A549 (cell line): Measurements from ENCODE around the gene QSER1. TPM values are rescaled to one million over a fixed set of nuclear protein-coding genes. Genes with fewer than 3 reads are reported as not detected.
A peak's percentile ranks its signal among the peaks of the same experiment; 100 is the strongest.

Source experiments
- ATAC-seq, 2 experiments: fragments of 200-7000 bp in 1 of 2; fragments of >200 bp in 1 of 2; cut with Nextera tagmentation in 1 of 2; cut with Tn5 transposase in 1 of 2; 3 replicates each; pipeline versions ENCODE4 v1.8.0 to v1.9.1; 2018 to 2020; ENCODE audit warnings: mild to moderate bottlenecking in 1 of 2, moderate library complexity in 1 of 2
- CTCF ChIA-PET: fragments of 300-600 bp; sonication (Branson Sonifier 250); formaldehyde crosslinking; extraction: SDS; loops from one replicate; lab custom pipeline; 2021; ENCODE audit warnings: antibody characterized with exemption, inconsistent platforms; lab: Yijun Ruan, JAX
- POLR2A ChIA-PET: fragments of 350-600 bp; formaldehyde crosslinking; extraction: SDS; loops from one replicate; lab custom pipeline; 2021; ENCODE audit warnings: antibody characterized with exemption, inconsistent platforms; lab: Yijun Ruan, JAX
- DNase-seq, 2 experiments: peaks; one replicate each; pipeline versions ENCODE4 v3.0.0 to v3.0.0-alpha.2; 2011 to 2016; ENCODE audit warnings: low read depth in 1 of 2, low spot score in 1 of 2
- FAIRE-seq: peaks from 2 replicates; lab custom pipeline; 2011; peaks lifted over from hg19 to GRCh38; lab: Jason Lieb, UNC
- H3K27ac ChIP-seq, 2 experiments: fragments of >200 bp; sonication (Bioruptor Twin); formaldehyde crosslinking; 3 replicates each; pipeline ENCODE4 v1.5.1; 2016 to 2017
- H3K4me1 ChIP-seq: fragments of >200 bp; sonication (Bioruptor Twin); formaldehyde crosslinking; 3 replicates; pipeline ENCODE4 v1.6.1; 2016
- H3K4me2 ChIP-seq: fragments of >200 bp; sonication (Bioruptor Twin); formaldehyde crosslinking; 3 replicates; pipeline ENCODE4 v1.6.1; 2016
- H3K4me3 ChIP-seq: fragments of >200 bp; sonication (Bioruptor Twin); formaldehyde crosslinking; 3 replicates; pipeline ENCODE4 v1.5.1; 2016
- H3K9me3 ChIP-seq: fragments of >200 bp; sonication (Bioruptor Twin); formaldehyde crosslinking; 3 replicates; pipeline ENCODE4 v1.6.1; 2016
- BCL3 ChIP-seq: fragments of >200 bp; sonication (Bioruptor Twin); formaldehyde crosslinking; IDR thresholded peaks from 3 replicates; pipeline ENCODE4 v1.6.1; 2016
- BHLHE40 ChIP-seq: IDR thresholded peaks from 2 replicates; pipeline ENCODE4 v1.6.1; 2012; ENCODE audit warnings: low read depth, low read length, inconsistent platforms
- CHD2 ChIP-seq: fragments of 150-350 bp; IDR thresholded peaks from 2 replicates; pipeline ENCODE4 v1.6.1; 2014; ENCODE audit warnings: low read length; ENCODE audit not compliant: partially characterized antibody
- CHD4 ChIP-seq: fragments of 200-600 bp; sonication (generic); IDR thresholded peaks from 2 replicates; pipeline ENCODE4 v1.6.1; 2016; ENCODE audit warnings: antibody characterized with exemption, mild to moderate bottlenecking, borderline replicate concordance
- E2F6 ChIP-seq: IDR thresholded peaks from 2 replicates; pipeline ENCODE4 v1.6.1; 2012; ENCODE audit warnings: low read depth, borderline replicate concordance
- EHF ChIP-seq: fragments of 250-450 bp; sonication (Bioruptor Pico); IDR thresholded peaks from 2 replicates; pipeline ENCODE4 v1.5.0; 2020; ENCODE audit warnings: mild to moderate bottlenecking
- EHMT2 ChIP-seq: fragments of 200-600 bp; sonication (generic); IDR thresholded peaks from 2 replicates; pipeline ENCODE4 v1.6.1; 2016; ENCODE audit warnings: antibody characterized with exemption, low read depth, mild to moderate bottlenecking, moderate library complexity
- EP300 ChIP-seq, 2 experiments: fragments of >200 bp; sonication (Bioruptor Twin); formaldehyde crosslinking; IDR thresholded peaks; 2 replicates in 1 of 2; 3 replicates in 1 of 2; pipeline ENCODE4 v1.6.1; 2016 to 2017
- ESRRA ChIP-seq: fragments of 150-350 bp; IDR thresholded peaks from 2 replicates; pipeline ENCODE4 v1.6.1; 2014; ENCODE audit warnings: mild to moderate bottlenecking, low read length, borderline replicate concordance
- FOSL2 ChIP-seq, 2 experiments: fragments of 450-650 bp in 1 of 2; fragments of >200 bp in 1 of 2; sonication (Bioruptor Twin) in 1 of 2; formaldehyde crosslinking; IDR thresholded peaks; 2 replicates each; pipeline versions ENCODE4 v1.5.0 to v1.6.1; 2016 to 2020; ENCODE audit warnings: mild to moderate bottlenecking in 1 of 2, moderate library complexity in 1 of 2
- GATA3 ChIP-seq: IDR thresholded peaks from 2 replicates; pipeline ENCODE4 v1.6.1; 2012; ENCODE audit warnings: borderline replicate concordance
- HES2 ChIP-seq: fragments of >200 bp; sonication (Bioruptor Twin); formaldehyde crosslinking; IDR thresholded peaks from 2 replicates; pipeline ENCODE4 v1.6.1; 2016
- HEYL ChIP-seq: fragments of 250-450 bp; sonication (Bioruptor Pico); IDR thresholded peaks from 2 replicates; pipeline ENCODE4 v1.8.0; 2021; ENCODE audit warnings: mild to moderate bottlenecking, moderate library complexity
- JUN ChIP-seq, 2 experiments: fragments of >200 bp; sonication (Bioruptor Twin); formaldehyde crosslinking; IDR thresholded peaks; 2 replicates in 1 of 2; 3 replicates in 1 of 2; pipeline ENCODE4 v1.6.1; 2016 to 2017
- JUNB ChIP-seq: fragments of >200 bp; sonication (Bioruptor Twin); formaldehyde crosslinking; IDR thresholded peaks from 2 replicates; pipeline ENCODE4 v1.6.1; 2016
- KDM1A ChIP-seq: fragments of 200-600 bp; sonication (generic); IDR thresholded peaks from 2 replicates; pipeline ENCODE4 v1.6.1; 2016; ENCODE audit warnings: low read depth, mild to moderate bottlenecking
- MAX ChIP-seq: IDR thresholded peaks from 2 replicates; pipeline ENCODE4 v1.6.1; 2012
- MAZ ChIP-seq: fragments of 150-350 bp; IDR thresholded peaks from 2 replicates; pipeline ENCODE4 v1.6.1; 2014; ENCODE audit warnings: antibody characterized with exemption, low read depth, low read length, borderline replicate concordance
- MYC ChIP-seq: IDR thresholded peaks from 2 replicates; pipeline ENCODE4 v1.6.1; 2012; ENCODE audit warnings: mild to moderate bottlenecking, inconsistent platforms, low read length, improper control_type of control experiment, borderline replicate concordance
- PHF8 ChIP-seq: fragments of 200-600 bp; sonication (generic); IDR thresholded peaks from 2 replicates; pipeline ENCODE4 v1.6.1; 2016; ENCODE audit warnings: low read depth, mild to moderate bottlenecking, antibody characterized with exemption, moderate library complexity, borderline replicate concordance
- POLR2A ChIP-seq: IDR thresholded peaks from 2 replicates; pipeline ENCODE4 v1.6.1; 2012; ENCODE audit warnings: mild to moderate bottlenecking, low read length
- POLR2AphosphoS2 ChIP-seq: conservative IDR thresholded peaks from 2 replicates; pipeline ENCODE4 v1.6.1; 2012; ENCODE audit warnings: low read length, improper control_type of control experiment, inconsistent platforms
- RCOR1 ChIP-seq: fragments of 150-350 bp; IDR thresholded peaks from 2 replicates; pipeline ENCODE4 v1.6.1; 2014; ENCODE audit warnings: antibody characterized with exemption, low read length, low read depth
- REST ChIP-seq: fragments of 200-600 bp; sonication (generic); IDR thresholded peaks from 2 replicates; pipeline ENCODE4 v1.6.1; 2016; ENCODE audit warnings: antibody characterized with exemption, mild to moderate bottlenecking, moderate library complexity
- RFX5 ChIP-seq: fragments of 450-650 bp; IDR thresholded peaks from 2 replicates; pipeline ENCODE4 v1.7.1; 2014; ENCODE audit warnings: antibody characterized with exemption, mild to moderate bottlenecking, moderate library complexity
- RNF2 ChIP-seq: fragments of 200-600 bp; sonication (generic); IDR thresholded peaks from 2 replicates; pipeline ENCODE4 v1.6.1; 2016; ENCODE audit warnings: low read depth, mild to moderate bottlenecking, antibody characterized with exemption, moderate library complexity, borderline replicate concordance
- SMC3 ChIP-seq: fragments of >200 bp; sonication (Bioruptor Twin); formaldehyde crosslinking; IDR thresholded peaks from 3 replicates; pipeline ENCODE4 v1.6.1; 2018; ENCODE audit warnings: inconsistent platforms
- SREBF2 ChIP-seq: fragments of 450-650 bp; IDR thresholded peaks from 2 replicates; pipeline ENCODE4 v1.6.1; 2014; ENCODE audit warnings: mild to moderate bottlenecking, moderate library complexity
- TFCP2L1 ChIP-seq: fragments of 250-450 bp; sonication (Bioruptor Pico); IDR thresholded peaks from 2 replicates; pipeline ENCODE4 v1.5.0; 2021; ENCODE audit warnings: mild to moderate bottlenecking
- USF2 ChIP-seq: fragments of 450-650 bp; IDR thresholded peaks from 2 replicates; pipeline ENCODE4 v1.6.1; 2014; ENCODE audit warnings: antibody characterized with exemption
- ZC3H11A ChIP-seq: fragments of 450-650 bp; IDR thresholded peaks from 2 replicates; pipeline ENCODE4 v1.6.1; 2014; ENCODE audit warnings: antibody characterized with exemption, mild to moderate bottlenecking
- WGBS: methylation state at CpG from one replicate; pipeline ENCODE4 v1.1.6; 2017; ENCODE audit errors: missing lambda C conversion rate; 5-methylcytosine and 5-hydroxymethylcytosine counted together
- polyA plus RNA-seq, 4 experiments: library from polyadenylated mRNA; depleted of rRNA in 3 of 4; stranded (reverse); fragments of >200 nt; fragmentation: RNase III in 1 of 4; extraction: RNeasy Plus Mini Kit Qiagen cat#74134 plus additional on column Dnase treatment in 1 of 4; gene quantifications; 2 replicates in 3 of 4; 3 replicates in 1 of 4; pipeline ENCODE4 v1.2.3, GENCODE V29; 2011 to 2017

Gene QSER1
- polyA plus RNA-seq, 2 of the 4 experiments (the other 2 are of a cell fraction): 13.2 to 27.2 TPM

- 70% methylated on average over 1 of the region's 1 CpG for WGBS
- H3K4me3 ChIP-seq: no peak overlapping the region
- H3K9me3 ChIP-seq: no peaks in the 10 kb centered on the region
- DNase-seq (no peak), FAIRE-seq (no peak), ATAC-seq (no peak)
- H3K4me1 ChIP-seq: peaks cover 28% of the 10 kb centered on the region
- H3K27ac ChIP-seq: no peak overlapping the region
- H3K4me2 ChIP-seq: peak overlapping the region; percentile 18; the same call in 1 of the 3 replicates
- ChIA-PET CTCF (interaction anchor here (0.9 to 2.4 kb wide), 6 partner anchors 9 to 66 kb away, joined by 3 to 11 read pairs (median 4); no protein-coding TSS in a partner anchor), POLR2A (interaction anchor here (1.9 kb wide), 1 partner anchor 17 kb away, joined by 7 read pairs; the partner anchor contains the start of gene TCP11L1)
- TF ChIP-seq SMC3 (no peak), KDM1A (no peak), EHMT2 (no peak), JUN (IDR thresholded peaks at IDR 0.05) (no peak), CHD2 (no peak), REST (no peak), RCOR1 (no peak), SREBF2 (no peak), MAX (no peak), ESRRA (no peak), RFX5 (no peak), FOSL2 (IDR thresholded peaks at IDR 0.05) (no peak), FOSL2 (CRISPR knock-in tag; IDR thresholded peaks at IDR 0.05) (no peak), GATA3 (no peak), POLR2AphosphoS2 (no peak), USF2 (no peak), MYC (no peak), HEYL (CRISPR knock-in tag) (no peak)
Measured at GRCh38 chr11:33021937-33022336, 129.3 kb downstream of the QSER1 start.

- CTCF ChIA-PET: interaction anchor here (0.6 to 2.8 kb wide), 7 partner anchors 9 to 178 kb away, joined by 3 to 12 read pairs (median 4); partner anchors contain the start of genes DEPDC7 and TCP11L1
- WGBS: 87% methylated on average over 3 of the region's 3 CpGs
Measured at GRCh38 chr11:33025339-33025722, 132.7 kb downstream of the QSER1 start.

More at GRCh38 chr11:33025339-33025722, 132.7 kb downstream of the QSER1 start:
- Histone ChIP-seq H3K9me3 (no peaks in the 10 kb centered on the region), H3K27ac (no peak overlapping the region), H3K4me1 (peaks cover 19% of the 10 kb centered on the region; the same call in 2 of the 3 replicates), H3K4me3 (no peak overlapping the region), H3K4me2 (no peak overlapping the region)
- POLR2A ChIA-PET: interaction anchor here (0.6 to 1.2 kb wide), 2 partner anchors 10 to 14 kb away, joined by 4 to 6 read pairs; partner anchors contain the start of genes DEPDC7 and TCP11L1
- TF ChIP-seq PHF8 (no peak), E2F6 (no peak), POLR2AphosphoS2 (no peak), BCL3 (no peak), RNF2 (no peak), POLR2A (no peak), MAX (no peak), EP300 (IDR thresholded peaks at IDR 0.05) (no peak), CHD4 (no peak), EHF (CRISPR knock-in tag) (no peak), ZC3H11A (no peak), BHLHE40 (no peak), HES2 (no peak), FOSL2 (IDR thresholded peaks at IDR 0.05) (no peak), FOSL2 (CRISPR knock-in tag; IDR thresholded peaks at IDR 0.05) (no peak), MAZ (no peak), TFCP2L1 (CRISPR knock-in tag) (no peak), JUNB (no peak)
- DNase-seq (no peak), ATAC-seq (no peak), FAIRE-seq (no peak)
